ENCODE measurements around the gene ZFAND3. TPM values are rescaled to one million over a fixed set of nuclear protein-coding genes. Genes with fewer than 3 reads are reported as not detected.

Gene ZFAND3
- total RNA-seq, 1 donor from 2014 or later: 84.4 TPM

DNA sequence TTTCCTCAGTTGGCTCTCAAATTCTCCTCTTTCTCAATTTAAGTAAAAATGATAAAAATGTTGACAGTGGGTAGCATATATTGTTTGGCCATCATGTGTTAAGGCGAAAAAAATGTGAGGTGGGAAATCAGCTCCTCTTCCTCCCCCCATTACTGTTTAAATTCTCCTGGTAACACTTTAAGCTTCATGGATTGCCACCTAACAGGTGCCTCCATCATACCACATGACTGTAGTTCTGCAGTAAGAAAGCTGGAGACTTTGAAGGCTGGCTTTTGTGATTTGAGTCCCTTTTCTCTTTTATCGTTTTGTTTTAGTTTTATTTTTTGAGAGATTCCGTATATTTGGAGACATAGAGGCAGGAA, 1.2 kb downstream of the ZFAND3 start:
- Mint-ChIP-seq H3K27ac (ENCODE audit: unreplicated experiment) (peak overlapping the region; percentile 82), H3K36me3 (ENCODE audit: unreplicated experiment) (no peaks in the 10 kb centered on the region), H3K4me1 (ENCODE audit: unreplicated experiment) (peaks cover 58% of the 10 kb centered on the region), H3K9me3 (ENCODE audit: unreplicated experiment) (no peaks in the 10 kb centered on the region), H3K27me3 (ENCODE audit: unreplicated experiment) (no peaks in the 10 kb centered on the region), H3K4me3 (ENCODE audit: unreplicated experiment) (peak overlapping the region; percentile 79)
- TF ChIP-seq, protein P1, sequence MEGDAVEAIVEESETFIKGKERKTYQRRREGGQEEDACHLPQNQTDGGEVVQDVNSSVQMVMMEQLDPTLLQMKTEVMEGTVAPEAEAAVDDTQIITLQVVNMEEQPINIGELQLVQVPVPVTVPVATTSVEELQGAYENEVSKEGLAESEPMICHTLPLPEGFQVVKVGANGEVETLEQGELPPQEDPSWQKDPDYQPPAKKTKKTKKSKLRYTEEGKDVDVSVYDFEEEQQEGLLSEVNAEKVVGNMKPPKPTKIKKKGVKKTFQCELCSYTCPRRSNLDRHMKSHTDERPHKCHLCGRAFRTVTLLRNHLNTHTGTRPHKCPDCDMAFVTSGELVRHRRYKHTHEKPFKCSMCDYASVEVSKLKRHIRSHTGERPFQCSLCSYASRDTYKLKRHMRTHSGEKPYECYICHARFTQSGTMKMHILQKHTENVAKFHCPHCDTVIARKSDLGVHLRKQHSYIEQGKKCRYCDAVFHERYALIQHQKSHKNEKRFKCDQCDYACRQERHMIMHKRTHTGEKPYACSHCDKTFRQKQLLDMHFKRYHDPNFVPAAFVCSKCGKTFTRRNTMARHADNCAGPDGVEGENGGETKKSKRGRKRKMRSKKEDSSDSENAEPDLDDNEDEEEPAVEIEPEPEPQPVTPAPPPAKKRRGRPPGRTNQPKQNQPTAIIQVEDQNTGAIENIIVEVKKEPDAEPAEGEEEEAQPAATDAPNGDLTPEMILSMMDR (IDR thresholded peaks at IDR 0.05): no peak
- DNase-seq (ENCODE audit: extremely low spot score, unreplicated experiment): no peak

DNA sequence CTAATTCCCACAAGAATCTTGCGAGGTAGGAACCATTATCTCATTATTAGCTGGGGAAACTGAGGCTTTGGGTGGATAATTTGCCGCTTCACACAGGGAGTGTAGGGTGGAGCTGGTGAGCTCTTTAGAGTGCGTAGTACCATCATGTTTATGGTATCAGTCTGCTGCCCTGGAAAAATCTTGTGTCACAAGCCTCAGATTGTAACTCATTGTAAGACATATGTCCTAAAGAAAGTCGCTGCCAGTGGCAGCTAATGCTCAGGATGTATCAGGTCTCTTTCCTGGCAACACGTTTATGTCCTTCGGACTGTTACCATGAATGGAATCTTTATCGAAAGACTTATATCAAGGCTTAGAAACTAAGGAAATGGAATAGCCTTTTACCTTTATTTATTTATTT, 1.9 kb downstream of the ZFAND3 start:
- no peaks in the 10 kb centered on the region for H3K27me3 Mint-ChIP-seq (ENCODE audit: unreplicated experiment)
- peaks cover 66% of the 10 kb centered on the region for H3K4me1 Mint-ChIP-seq (ENCODE audit: unreplicated experiment)
- peak overlapping the region; percentile 10 for H3K27ac Mint-ChIP-seq (ENCODE audit: unreplicated experiment)
- no peak for DNase-seq (ENCODE audit: extremely low spot score, unreplicated experiment)
- TF ChIP-seq, protein P1 (IDR thresholded peaks at IDR 0.05): no peak
- H3K9me3 Mint-ChIP-seq (ENCODE audit: unreplicated experiment): no peaks in the 10 kb centered on the region
- peak overlapping the region; percentile 79 for H3K4me3 Mint-ChIP-seq (ENCODE audit: unreplicated experiment)
- H3K36me3 Mint-ChIP-seq (ENCODE audit: unreplicated experiment): peaks cover 4% of the 10 kb centered on the region

DNA sequence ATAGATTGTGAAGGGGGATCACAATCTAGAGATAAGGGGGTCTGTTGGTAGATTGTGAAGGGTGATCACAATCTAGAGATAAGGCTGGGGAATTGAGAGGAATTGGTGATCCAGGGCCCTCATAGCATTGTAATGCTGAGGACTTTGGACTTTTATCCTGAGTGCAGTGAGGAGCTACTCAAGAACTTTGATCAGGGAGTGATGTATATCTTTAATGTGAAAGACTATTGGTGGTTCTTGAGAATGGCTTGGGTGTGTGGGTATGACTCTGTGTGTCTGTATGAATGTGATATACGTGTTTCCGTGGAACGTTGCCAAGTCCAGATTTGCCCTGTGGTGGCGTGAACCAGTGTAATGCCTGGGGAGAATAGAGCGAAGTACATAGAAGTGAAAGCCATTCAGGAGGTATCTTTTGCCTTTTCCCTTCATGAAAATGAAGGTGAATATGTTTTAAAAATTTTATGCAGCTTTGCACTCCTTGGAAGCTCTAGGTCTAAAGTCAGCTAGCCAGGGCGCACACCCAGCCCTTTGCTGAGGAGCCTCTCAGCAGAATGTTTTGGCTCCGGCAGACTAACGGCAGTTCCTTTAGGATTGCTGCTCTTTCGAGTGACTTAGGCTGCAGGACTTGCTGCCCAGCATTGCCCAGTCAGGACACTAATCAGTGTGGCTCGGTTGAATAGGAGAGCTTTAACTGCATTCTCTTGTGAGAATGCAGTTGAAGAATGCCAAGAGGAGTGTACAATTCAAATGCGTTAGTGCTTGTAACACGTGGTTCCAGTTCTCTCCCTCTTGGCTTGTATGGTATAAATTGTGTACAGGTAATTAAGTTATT, 3.5 kb downstream of the ZFAND3 start:
- no peak for DNase-seq (ENCODE audit: extremely low spot score, unreplicated experiment)
- peaks cover 4% of the 10 kb centered on the region for H3K36me3 Mint-ChIP-seq (ENCODE audit: unreplicated experiment)
- no peaks in the 10 kb centered on the region for H3K27me3 Mint-ChIP-seq (ENCODE audit: unreplicated experiment)

DNA sequence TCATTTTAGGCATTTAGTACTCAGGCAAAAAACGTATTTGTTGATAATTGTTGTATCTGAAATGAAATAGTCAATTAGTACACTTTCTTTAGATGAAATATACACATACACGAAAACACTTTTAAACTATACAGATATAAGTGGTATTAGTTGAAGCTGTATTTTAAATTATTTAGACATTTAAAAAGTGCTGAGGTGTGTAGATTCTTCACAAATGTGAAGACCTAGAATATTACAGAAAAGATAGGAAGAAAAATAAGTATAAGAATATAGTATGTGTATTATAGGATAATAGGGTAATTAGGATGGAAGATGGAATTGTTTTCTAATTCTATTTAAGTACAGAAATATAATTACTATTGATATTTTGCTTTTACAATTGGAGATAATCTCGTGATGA, 4.6 kb downstream of the ZFAND3 start:
- Mint-ChIP-seq H3K4me1 (ENCODE audit: unreplicated experiment) (peaks cover 68% of the 10 kb centered on the region), H3K4me3 (ENCODE audit: unreplicated experiment) (no peak overlapping the region), H3K27me3 (ENCODE audit: unreplicated experiment) (no peaks in the 10 kb centered on the region), H3K27ac (ENCODE audit: unreplicated experiment) (no peak overlapping the region), H3K9me3 (ENCODE audit: unreplicated experiment) (no peaks in the 10 kb centered on the region), H3K36me3 (ENCODE audit: unreplicated experiment) (peaks cover 4% of the 10 kb centered on the region)
- TF ChIP-seq, protein P1 (IDR thresholded peaks at IDR 0.05): no peak
- no peak for DNase-seq (ENCODE audit: extremely low spot score, unreplicated experiment)

More for the DNA sequence above, 3.5 kb downstream of the ZFAND3 start:
- TF ChIP-seq, protein P1 (IDR thresholded peaks at IDR 0.05): no peak
- Mint-ChIP-seq H3K4me1 (ENCODE audit: unreplicated experiment) (peaks cover 70% of the 10 kb centered on the region), H3K4me3 (ENCODE audit: unreplicated experiment) (peak overlapping the region; percentile 23), H3K27ac (ENCODE audit: unreplicated experiment) (peak overlapping the region; percentile 12), H3K9me3 (ENCODE audit: unreplicated experiment) (no peaks in the 10 kb centered on the region)

DNA sequence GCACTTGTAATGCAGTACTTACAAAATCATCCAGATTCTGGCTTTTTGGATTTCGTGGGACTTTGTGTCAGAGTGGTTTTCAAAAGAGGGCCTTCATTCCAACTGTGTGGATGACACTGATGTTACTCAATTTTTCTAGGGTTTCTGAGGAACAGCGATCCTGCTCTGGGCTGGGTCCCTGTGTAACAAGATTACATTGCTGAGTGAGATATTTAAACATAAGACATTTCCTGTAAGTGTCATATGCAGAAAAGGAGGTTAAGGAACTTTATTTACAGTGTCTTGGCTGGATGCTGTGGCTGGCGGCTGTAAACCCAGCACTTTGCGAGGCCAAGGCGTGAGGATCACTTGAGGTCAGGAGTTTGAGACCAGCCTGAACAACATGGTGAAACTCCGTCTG, 6.7 kb downstream of the ZFAND3 start:
- H3K9me3 Mint-ChIP-seq (ENCODE audit: unreplicated experiment): no peaks in the 10 kb centered on the region
- H3K27ac Mint-ChIP-seq (ENCODE audit: unreplicated experiment): peak overlapping the region; percentile 32
- H3K27me3 Mint-ChIP-seq (ENCODE audit: unreplicated experiment): no peaks in the 10 kb centered on the region
- DNase-seq (ENCODE audit: extremely low spot score, unreplicated experiment): no peak
- no peak overlapping the region for H3K4me3 Mint-ChIP-seq (ENCODE audit: unreplicated experiment)
- H3K4me1 Mint-ChIP-seq (ENCODE audit: unreplicated experiment): peaks cover 71% of the 10 kb centered on the region
- peaks cover 4% of the 10 kb centered on the region for H3K36me3 Mint-ChIP-seq (ENCODE audit: unreplicated experiment)
- TF ChIP-seq, protein P1 (IDR thresholded peaks at IDR 0.05): no peak
